ENCODE measurements around the gene ZSWIM1. TPM values are rescaled to one million over a fixed set of nuclear protein-coding genes. Genes with fewer than 3 reads are reported as not detected.

Gene ZSWIM1
- total and polyA plus RNA-seq, 2 experiments from 2014 or later, result 6.6 to 7.7 TPM

GRCh38 chr20:45843506-45843905 lies 37.5 kb upstream of the ZSWIM1 start:
- H3K4me1 ChIP-seq (ENCODE audit: insufficient read depth), result no peaks in the 10 kb centered on the region
- H3K4me2 ChIP-seq (ENCODE audit: unreplicated experiment), result no peak overlapping the region
- H2AFZ ChIP-seq, result no peak overlapping the region
- peaks cover 18% of the 10 kb centered on the region; the same call in 1 of the 2 replicates for H3K36me3 ChIP-seq (ENCODE audit: low read depth)
- DNase-seq, result no peak
- no peaks in the 10 kb centered on the region for H3K9me2 ChIP-seq (ENCODE audit: insufficient read depth)
- no peak overlapping the region for H3K4me3 ChIP-seq
- peaks cover 22% of the 10 kb centered on the region for H3F3A ChIP-seq (ENCODE audit: insufficient read depth)
- H3K79me2 ChIP-seq (ENCODE audit: insufficient read depth), result peaks cover 20% of the 10 kb centered on the region
- in situ Hi-C loops (cut with MboI), result no loop called here
- H3K27me3 ChIP-seq (replicated peaks; ENCODE audit: insufficient read depth), result no peaks in the 10 kb centered on the region
- H3K27ac ChIP-seq, result no peak overlapping the region
- TF ChIP-seq EZH2phosphoT487 (IDR thresholded peaks at IDR 0.05; ENCODE audit: insufficient read depth, low read depth) (no peak), EZH2 (IDR thresholded peaks at IDR 0.05; ENCODE audit: insufficient read depth, poor library complexity, severe bottlenecking) (no peak)
- 87 to 90% methylated on average over 14 of the region's 14 CpGs for WGBS, 2 experiments (ENCODE audit: low coverage in 1 of 2, low lambda C conversion rate in 2 of 2, missing lambda C conversion rate in 2 of 2)
- H3K9me3 ChIP-seq (ENCODE audit: low read depth), result no peaks in the 10 kb centered on the region
- H4K20me1 ChIP-seq (ENCODE audit: insufficient read depth), result no peaks in the 10 kb centered on the region
- H3K9ac ChIP-seq, result no peak overlapping the region

GRCh38 chr20:45845452-45845851 lies 35.6 kb upstream of the ZSWIM1 start:
- Histone ChIP-seq H3K9me2 (ENCODE audit: insufficient read depth) (no peaks in the 10 kb centered on the region), H3K4me1 (ENCODE audit: insufficient read depth) (no peaks in the 10 kb centered on the region), H3K9ac (no peak overlapping the region), H3K4me3 (no peak overlapping the region), H3K27me3 (replicated peaks; ENCODE audit: insufficient read depth) (no peaks in the 10 kb centered on the region), H2AFZ (no peak overlapping the region), H3F3A (ENCODE audit: insufficient read depth) (peaks cover 22% of the 10 kb centered on the region), H3K4me2 (ENCODE audit: unreplicated experiment) (no peak overlapping the region), H3K79me2 (ENCODE audit: insufficient read depth) (peaks cover 3% of the 10 kb centered on the region; the same call in 1 of the 2 replicates), H4K20me1 (ENCODE audit: insufficient read depth) (no peaks in the 10 kb centered on the region), H3K36me3 (ENCODE audit: low read depth) (peaks cover 18% of the 10 kb centered on the region; the same call in 1 of the 2 replicates), H3K27ac (no peak overlapping the region), H3K9me3 (ENCODE audit: low read depth) (no peaks in the 10 kb centered on the region)
- no peak for TF ChIP-seq EZH2 (IDR thresholded peaks at IDR 0.05; ENCODE audit: insufficient read depth, poor library complexity, severe bottlenecking)
- TF ChIP-seq EZH2phosphoT487 (IDR thresholded peaks at IDR 0.05; ENCODE audit: insufficient read depth, low read depth), result no peak
- in situ Hi-C loops (cut with MboI), result no loop called here
- no peak for DNase-seq

GRCh38 chr20:45848421-45848820 lies 32.6 kb upstream of the ZSWIM1 start:
- H3K4me1 ChIP-seq (ENCODE audit: insufficient read depth), result no peaks in the 10 kb centered on the region

GRCh38 chr20:45848969-45849582 lies 32.0 kb upstream of the ZSWIM1 start:
- Histone ChIP-seq H3K4me2 (ENCODE audit: unreplicated experiment) (no peak overlapping the region), H2AFZ (no peak overlapping the region), H4K20me1 (ENCODE audit: insufficient read depth) (no peaks in the 10 kb centered on the region), H3K9me2 (ENCODE audit: insufficient read depth) (no peaks in the 10 kb centered on the region), H3F3A (ENCODE audit: insufficient read depth) (0 out of 2 replicates have a peak, but pooled peaks cover 10% of the 10 kb centered on the region), H3K4me1 (ENCODE audit: insufficient read depth) (no peaks in the 10 kb centered on the region), H3K9me3 (ENCODE audit: low read depth) (no peaks in the 10 kb centered on the region), H3K27ac (no peak overlapping the region), H3K9ac (no peak overlapping the region), H3K79me2 (ENCODE audit: insufficient read depth) (peaks cover 8% of the 10 kb centered on the region), H3K4me3 (no peak overlapping the region), H3K27me3 (replicated peaks; ENCODE audit: insufficient read depth) (no peaks in the 10 kb centered on the region), H3K36me3 (ENCODE audit: low read depth) (peaks cover 12% of the 10 kb centered on the region)
- in situ Hi-C loops (cut with MboI), result no loop called here
- DNase-seq, result no peak
- WGBS, 2 experiments (ENCODE audit: low coverage in 1 of 2, low lambda C conversion rate in 2 of 2, missing lambda C conversion rate in 2 of 2), result 89 to 95% methylated on average over 8 of the region's 8 CpGs
- no peak for TF ChIP-seq EZH2 (IDR thresholded peaks at IDR 0.05; ENCODE audit: insufficient read depth, poor library complexity, severe bottlenecking)
- TF ChIP-seq EZH2phosphoT487 (IDR thresholded peaks at IDR 0.05; ENCODE audit: insufficient read depth, low read depth), result no peak

More at GRCh38 chr20:45848421-45848820, 32.6 kb upstream of the ZSWIM1 start:
- in situ Hi-C loops (cut with MboI), result no loop called here
- Histone ChIP-seq H3K9ac (no peak overlapping the region), H4K20me1 (ENCODE audit: insufficient read depth) (no peaks in the 10 kb centered on the region), H3K9me2 (ENCODE audit: insufficient read depth) (no peaks in the 10 kb centered on the region), H2AFZ (no peak overlapping the region), H3F3A (ENCODE audit: insufficient read depth) (0 out of 2 replicates have a peak, but pooled peaks cover 10% of the 10 kb centered on the region), H3K4me2 (ENCODE audit: unreplicated experiment) (no peak overlapping the region), H3K79me2 (ENCODE audit: insufficient read depth) (peaks cover 4% of the 10 kb centered on the region; the same call in 1 of the 2 replicates), H3K9me3 (ENCODE audit: low read depth) (no peaks in the 10 kb centered on the region), H3K27ac (no peak overlapping the region), H3K36me3 (ENCODE audit: low read depth) (peaks cover 12% of the 10 kb centered on the region), H3K4me3 (no peak overlapping the region), H3K27me3 (replicated peaks; ENCODE audit: insufficient read depth) (no peaks in the 10 kb centered on the region)
- DNase-seq, result no peak
- TF ChIP-seq EZH2 (IDR thresholded peaks at IDR 0.05; ENCODE audit: insufficient read depth, poor library complexity, severe bottlenecking) (no peak), EZH2phosphoT487 (IDR thresholded peaks at IDR 0.05; ENCODE audit: insufficient read depth, low read depth) (no peak)
- 88 to 94% methylated on average over 8 of the region's 8 CpGs for WGBS, 2 experiments (ENCODE audit: low coverage in 1 of 2, low lambda C conversion rate in 2 of 2, missing lambda C conversion rate in 2 of 2)

All from GM23248 (cell line).